Measurements from ENCODE around the gene ATP13A2.
A peak's percentile ranks its signal among the peaks of the same experiment; 100 is the strongest.

Gene ATP13A2

GRCh38 chr1:17027900-17028299 lies 16.2 kb upstream of the ATP13A2 start:
- FAIRE-seq = no peak

DNA sequence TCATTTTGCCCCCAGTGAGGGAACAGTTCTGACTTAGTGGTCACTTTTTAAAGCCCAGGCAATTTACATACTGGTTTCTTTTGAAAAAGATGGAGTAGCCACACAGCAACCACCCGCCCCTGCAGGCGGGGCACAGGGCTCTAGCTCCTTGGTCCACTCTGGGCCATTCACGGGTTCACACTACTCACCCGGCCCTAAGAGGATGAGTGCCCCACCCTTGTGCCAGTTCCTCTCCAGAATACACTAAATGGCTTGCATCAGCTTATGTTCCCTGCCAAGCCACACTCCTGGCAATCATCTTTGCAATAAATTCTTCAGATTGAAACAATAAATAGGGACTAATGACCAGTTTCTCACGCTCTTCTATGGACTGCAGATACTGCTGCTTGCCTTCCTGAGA lies 15.7 kb upstream of the ATP13A2 start:
- no peak for FAIRE-seq

DNA sequence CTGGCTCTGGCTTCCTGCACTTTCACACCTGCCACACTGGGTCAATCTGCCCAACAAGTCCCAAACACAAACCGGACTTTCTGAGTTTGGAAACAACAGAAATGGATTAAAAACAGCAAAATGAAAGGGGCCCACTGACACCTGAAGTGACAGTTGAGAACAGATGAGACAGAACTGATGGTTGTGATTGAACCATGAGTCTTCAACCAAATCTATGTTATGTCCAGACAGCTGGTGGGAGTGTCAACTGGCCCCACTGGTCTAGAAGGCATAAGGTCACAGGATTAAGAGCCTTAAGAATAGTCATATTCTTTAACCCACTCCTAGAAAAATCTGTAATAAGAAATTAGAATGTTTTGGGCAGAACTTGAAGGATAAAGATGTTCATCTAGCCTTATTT lies 13.0 kb upstream of the ATP13A2 start:
- FAIRE-seq = no peak

GRCh38 chr1:17023573-17023972 lies 11.8 kb upstream of the ATP13A2 start:
- FAIRE-seq = no peak

- FAIRE-seq = no peak
Measured at GRCh38 chr1:17023102-17023501, 11.4 kb upstream of the ATP13A2 start.

DNA sequence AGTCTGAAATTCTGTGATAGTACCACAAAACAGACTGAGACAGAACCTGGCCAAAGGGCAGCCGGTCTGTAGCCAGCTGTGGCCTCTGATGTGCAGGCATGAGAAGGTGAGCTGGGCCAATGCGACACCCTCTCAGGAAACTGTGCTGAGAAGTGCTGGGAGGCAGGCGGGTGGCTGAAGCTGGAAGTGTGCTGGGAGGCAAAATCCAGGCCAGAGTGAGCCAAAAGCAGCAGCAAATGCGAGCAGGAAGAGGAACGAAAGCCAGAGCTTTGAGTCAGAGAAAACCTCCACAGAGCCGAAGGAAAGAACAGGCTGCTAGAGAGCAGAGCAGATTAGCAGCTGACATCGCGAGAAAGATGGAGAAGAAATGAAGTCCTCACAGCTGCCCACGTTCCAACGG lies 10.2 kb upstream of the ATP13A2 start:
- FAIRE-seq = no peak

GRCh38 chr1:17020502-17020901 lies 8.8 kb upstream of the ATP13A2 start:
- no peak for FAIRE-seq

DNA sequence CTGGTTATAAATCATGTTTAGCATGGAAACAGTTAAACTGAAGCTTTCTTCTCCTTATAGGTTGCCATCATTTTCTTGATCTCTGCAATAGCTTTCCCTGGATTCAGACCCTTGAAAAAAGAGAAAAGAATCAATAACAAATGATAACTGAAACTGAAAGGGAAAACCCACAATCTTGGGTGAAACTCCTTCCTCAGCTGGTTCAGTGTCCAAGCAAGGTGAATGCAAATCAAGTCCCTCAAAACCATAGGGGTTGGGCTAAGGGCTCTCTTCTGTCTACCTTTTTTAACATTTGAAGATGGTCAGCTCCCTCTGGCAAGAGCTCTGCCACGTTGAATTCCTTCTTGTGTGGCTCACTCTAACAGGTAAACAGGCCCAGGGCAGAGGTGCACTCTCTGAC lies 7.1 kb upstream of the ATP13A2 start:
- FAIRE-seq = peak; percentile 71

GRCh38 chr1:17017435-17017834 lies 5.7 kb upstream of the ATP13A2 start:
- FAIRE-seq = no peak

GRCh38 chr1:17016317-17016661 lies 4.6 kb upstream of the ATP13A2 start:
- peak; percentile 81 for FAIRE-seq

DNA sequence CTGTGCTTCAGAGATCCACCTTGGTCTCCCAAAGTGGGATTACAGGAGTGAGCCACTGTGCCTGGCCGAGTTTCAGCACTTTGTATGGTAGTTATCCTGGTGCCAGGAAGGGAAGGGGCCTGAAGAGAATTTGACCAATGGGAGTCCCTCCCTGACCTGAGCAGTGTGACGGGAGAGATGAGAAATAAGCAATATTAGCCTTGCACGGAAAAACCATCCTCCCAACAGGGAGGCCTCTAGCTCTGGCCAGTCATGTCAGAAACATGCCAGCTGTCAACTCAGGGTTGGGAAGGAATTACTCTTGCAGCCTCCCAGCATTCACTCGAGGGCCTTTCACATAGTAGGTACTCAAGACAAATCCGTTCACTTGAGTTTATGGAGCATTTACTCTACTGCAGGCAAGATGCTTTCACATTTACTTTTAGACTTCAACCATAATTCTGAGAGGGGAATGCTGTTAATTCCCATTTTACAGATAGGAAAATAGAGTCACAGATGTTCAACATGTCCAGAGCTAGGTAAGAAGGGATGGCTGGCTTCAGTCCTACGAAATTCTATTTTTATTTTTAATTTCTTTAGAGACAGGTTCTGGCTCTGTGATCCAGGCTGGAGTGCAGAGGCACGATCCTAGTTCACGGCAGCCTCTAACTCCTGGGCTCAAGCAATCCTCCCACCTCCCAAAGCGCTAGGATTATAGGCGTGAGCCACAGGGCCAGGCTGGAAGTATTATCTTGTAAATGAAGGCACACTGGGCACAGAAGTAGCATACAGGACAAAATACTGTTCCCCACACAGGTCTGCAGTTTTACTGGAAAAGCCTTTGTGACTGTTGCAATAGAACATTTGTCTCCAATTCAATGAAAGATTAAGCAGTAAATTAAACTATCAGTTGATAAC lies 3.2 kb upstream of the ATP13A2 start:
- no peak for FAIRE-seq

- FAIRE-seq = no peak
Measured at GRCh38 chr1:17013491-17014320, 2.0 kb upstream of the ATP13A2 start.

- FAIRE-seq = no peak
Measured at GRCh38 chr1:17012775-17013490, 1.2 kb upstream of the ATP13A2 start.

- no peak for FAIRE-seq
Measured at GRCh38 chr1:17011092-17011438, 663 bp downstream of the ATP13A2 start.

DNA sequence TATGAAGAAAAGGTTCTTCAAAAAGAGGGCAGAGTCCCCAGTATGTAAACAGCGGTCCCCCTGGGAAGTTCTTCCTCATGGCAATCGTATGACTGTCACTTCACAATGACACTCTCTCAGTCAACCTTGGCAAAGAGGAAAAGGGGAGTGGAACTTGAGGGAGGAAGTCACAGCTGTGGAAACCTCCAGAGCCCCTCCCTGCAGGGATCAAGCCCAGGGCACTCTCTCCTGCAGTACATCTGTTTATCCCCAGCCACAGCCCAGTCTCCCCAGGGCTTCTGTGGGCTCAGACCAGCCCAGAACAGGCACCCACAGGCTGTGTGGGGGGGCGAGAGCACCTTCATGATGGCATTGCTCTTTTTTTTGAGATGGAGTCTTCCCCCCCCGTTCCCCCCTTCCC lies 2.0 kb downstream of the ATP13A2 start:
- no peak for FAIRE-seq

- FAIRE-seq = no peak
Measured at GRCh38 chr1:17008208-17008855, 3.4 kb downstream of the ATP13A2 start.

GRCh38 chr1:17007121-17007520 lies 4.6 kb downstream of the ATP13A2 start:
- FAIRE-seq = no peak

- no peak for FAIRE-seq
Measured at GRCh38 chr1:17005365-17005740, 6.4 kb downstream of the ATP13A2 start.

GRCh38 chr1:17004466-17005364 lies 7.0 kb downstream of the ATP13A2 start:
- FAIRE-seq = no peak

DNA sequence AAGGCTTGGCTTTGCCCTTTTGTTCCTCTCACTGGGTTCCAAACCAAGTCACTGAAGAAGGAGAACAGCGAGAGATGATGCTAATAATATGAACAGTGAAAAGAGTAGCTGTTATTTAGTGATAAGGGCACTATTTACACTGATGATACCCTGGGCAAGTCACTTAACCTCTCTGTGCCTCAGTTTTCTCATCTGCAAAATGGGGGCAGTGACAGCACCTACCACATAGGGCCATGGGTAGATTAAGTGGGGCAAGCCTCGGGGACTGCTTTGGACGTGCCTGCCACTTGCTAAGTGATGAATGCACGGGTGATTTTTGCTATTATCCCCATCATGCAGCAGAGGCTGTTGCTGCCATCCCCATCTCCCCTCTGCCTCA lies 9.2 kb downstream of the ATP13A2 start:
- FAIRE-seq = no peak

DNA sequence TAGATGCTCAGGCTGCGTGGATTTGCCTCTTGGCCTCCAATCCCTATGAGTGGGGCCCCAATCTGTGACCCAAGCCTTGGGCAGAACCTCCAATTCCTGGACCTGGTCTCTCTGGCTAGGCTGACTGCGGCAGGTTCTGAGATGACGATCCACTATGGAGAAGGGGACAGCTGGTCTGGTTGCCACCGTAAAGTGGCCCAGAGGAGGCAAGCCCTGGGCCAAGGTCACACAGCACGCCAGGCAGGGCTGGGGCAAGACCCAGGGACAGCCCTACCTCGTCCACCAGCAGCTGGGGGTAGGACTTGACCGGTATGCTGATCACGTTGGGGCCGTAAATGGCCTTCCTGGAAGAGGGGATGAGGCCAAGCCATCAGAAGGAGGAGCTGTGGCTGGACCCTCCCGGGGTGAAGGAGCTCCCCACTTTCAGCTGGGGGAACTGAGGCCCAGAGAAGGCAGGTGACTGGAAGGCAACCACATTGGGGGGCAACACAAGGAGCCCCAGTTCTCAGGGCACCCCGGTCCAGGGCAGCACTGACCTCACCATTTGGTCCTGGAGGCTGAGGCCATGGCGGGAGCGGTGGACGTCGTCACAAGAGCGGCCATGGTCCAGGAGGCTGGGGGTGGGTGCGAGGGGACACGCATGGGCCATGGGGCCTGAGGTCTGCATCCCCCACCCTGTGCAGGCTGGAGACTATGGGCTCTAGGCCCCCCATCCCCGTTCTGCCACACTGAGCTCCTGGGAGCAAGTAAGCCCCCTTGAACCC lies 9.8 kb downstream of the ATP13A2 start:
- FAIRE-seq = no peak
